Suprapubic skin (tissue), 4 donors: Measurements from ENCODE around the gene DAD1.

ENCODE experiments used
- EP300 ChIP-seq: sonication (generic); formaldehyde crosslinking; IDR thresholded peaks from one replicate; pipeline ENCODE4 v1.6.1; 2017; ENCODE audit warnings: antibody characterized with exemption
- POLR2A ChIP-seq, 2 donors: fragments of 450-650 bp; IDR thresholded peaks; one replicate each; pipeline ENCODE4 v1.6.1; 2017; ENCODE audit warnings: antibody characterized with exemption in 2 of 2, mild to moderate bottlenecking in 2 of 2, moderate library complexity in 2 of 2
- POLR2AphosphoS5 ChIP-seq, 3 donors: sonication (generic); formaldehyde crosslinking; IDR thresholded peaks; one replicate each; pipeline ENCODE4 v1.6.1; 2017; ENCODE audit warnings: antibody characterized with exemption in 3 of 3
- TF ChIP-seq, protein P1 (sequence below), 2 donors: fragments of 200-600 bp in 1 of 2; fragments of 450-650 bp in 1 of 2; sonication (generic) in 1 of 2; IDR thresholded peaks; one replicate each; pipeline ENCODE4 v1.5.1; 2016 to 2019; ENCODE audit warnings: antibody characterized with exemption in 2 of 2, mild to moderate bottlenecking in 1 of 2, moderate library complexity in 1 of 2

DNA sequence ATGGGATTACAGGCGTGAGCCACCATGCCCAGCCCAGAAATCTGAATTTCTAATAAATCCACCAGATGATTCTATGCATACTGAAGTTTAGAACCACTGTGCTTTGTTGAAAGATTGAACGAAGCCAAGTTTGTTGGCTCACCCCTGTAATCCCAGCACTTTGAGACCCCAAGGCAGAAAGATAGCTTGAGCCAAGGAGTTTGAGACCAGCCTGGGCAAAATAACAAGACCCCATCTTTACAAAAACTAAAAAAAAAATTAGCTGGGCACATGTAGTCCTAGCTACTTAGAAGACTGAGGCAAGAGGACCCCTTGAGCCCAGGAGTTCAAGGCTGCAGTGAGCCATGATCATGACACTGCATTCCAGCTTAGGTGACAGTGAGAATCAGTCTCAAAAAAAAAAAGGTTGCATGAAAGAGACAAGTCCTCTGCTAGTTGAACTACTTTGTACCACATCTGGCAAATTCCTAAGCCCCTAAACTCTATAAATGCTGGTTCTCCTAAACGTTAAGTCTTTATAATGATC is 7.4 kb upstream of the DAD1 start:
- TF ChIP-seq, protein P1, sequence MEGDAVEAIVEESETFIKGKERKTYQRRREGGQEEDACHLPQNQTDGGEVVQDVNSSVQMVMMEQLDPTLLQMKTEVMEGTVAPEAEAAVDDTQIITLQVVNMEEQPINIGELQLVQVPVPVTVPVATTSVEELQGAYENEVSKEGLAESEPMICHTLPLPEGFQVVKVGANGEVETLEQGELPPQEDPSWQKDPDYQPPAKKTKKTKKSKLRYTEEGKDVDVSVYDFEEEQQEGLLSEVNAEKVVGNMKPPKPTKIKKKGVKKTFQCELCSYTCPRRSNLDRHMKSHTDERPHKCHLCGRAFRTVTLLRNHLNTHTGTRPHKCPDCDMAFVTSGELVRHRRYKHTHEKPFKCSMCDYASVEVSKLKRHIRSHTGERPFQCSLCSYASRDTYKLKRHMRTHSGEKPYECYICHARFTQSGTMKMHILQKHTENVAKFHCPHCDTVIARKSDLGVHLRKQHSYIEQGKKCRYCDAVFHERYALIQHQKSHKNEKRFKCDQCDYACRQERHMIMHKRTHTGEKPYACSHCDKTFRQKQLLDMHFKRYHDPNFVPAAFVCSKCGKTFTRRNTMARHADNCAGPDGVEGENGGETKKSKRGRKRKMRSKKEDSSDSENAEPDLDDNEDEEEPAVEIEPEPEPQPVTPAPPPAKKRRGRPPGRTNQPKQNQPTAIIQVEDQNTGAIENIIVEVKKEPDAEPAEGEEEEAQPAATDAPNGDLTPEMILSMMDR (IDR thresholded peaks at IDR 0.05), result no peak
- TF ChIP-seq POLR2AphosphoS5 (IDR thresholded peaks at IDR 0.05), result no peak
- TF ChIP-seq POLR2A (IDR thresholded peaks at IDR 0.05), result no peak
- TF ChIP-seq EP300, result no peak
